ENCODE data around the gene CD79B. TPM values are rescaled to one million over a fixed set of nuclear protein-coding genes. Genes with fewer than 3 reads are reported as not detected.

The CD79B gene
- total and polyA plus RNA-seq, 2 of the 13 experiments (the other 11 are each of a cell fraction or from before 2014, with no cell fraction given): not detected

- in situ Hi-C loops (cut with HindIII; ENCODE audit: extremely low pct_ligation_motif_present, low pct_unique_long_range_greater_than_20kb) (no loop called here), intact Hi-C loops (cut with micrococcal nuclease; ENCODE audit: unreplicated experiment) (loop anchor here (2.0 to 10.0 kb wide), 4 partner anchors 32 to 216 kb away; partner anchors contain the start of gene ERN1)
- ChIA-PET POLR2A (interaction anchor here (2.2 kb wide), 1 partner anchor 28 kb away, joined by 10 read pairs; no protein-coding TSS in a partner anchor), CTCF (ENCODE audit: low intra/inter-chr PET ratio, low total read pairs) (interaction anchor here (1.6 to 2.6 kb wide), 2 partner anchors 28 to 72 kb away, joined by 25 to 27 read pairs; no protein-coding TSS in a partner anchor)
- Histone ChIP-seq H3K79me2 (ENCODE audit: insufficient read depth, low read length) (no peaks in the 10 kb centered on the region), H3K36me3 (replicated peaks in 1 of 2; ENCODE audit: control insufficient read depth in 1 of 2, insufficient read depth in 2 of 2, low read length in 2 of 2) (no peaks in the 10 kb centered on the region), H2AFZ (ENCODE audit: low read length) (no peak overlapping the region), H3K27ac (ENCODE audit: extremely low read length, insufficient read depth, low read length) (no peak overlapping the region), H3K9me3 (ENCODE audit: low read length) (no peaks in the 10 kb centered on the region), H3K4me3 (replicated peaks in 1 of 3; ENCODE audit: insufficient read depth in 1 of 3, low read depth in 2 of 3, low read length in 3 of 3) (no peak overlapping the region), H4K20me1 (ENCODE audit: insufficient read depth, low read length) (no peaks in the 10 kb centered on the region), H3K9ac (ENCODE audit: insufficient read depth, low read depth, low read length) (no peak overlapping the region), H3K27me3 (ENCODE audit: control insufficient read depth in 1 of 2, insufficient read depth in 2 of 2, low read length in 2 of 2) (peaks cover 1 to 32% of the 10 kb centered on the region in 2 experiments; a peak in 3 of 5 replicates), H3K4me2 (ENCODE audit: low read depth, low read length) (no peak overlapping the region), H3K4me1 (ENCODE audit: insufficient read depth, low read length) (peaks cover 16% of the 10 kb centered on the region)
- 25% methylated on average over 9 of the region's 10 CpGs for WGBS (ENCODE audit: low lambda C conversion rate)
- FAIRE-seq (no peak), DNase-seq (ENCODE audit: low spot score) (no peak), ATAC-seq (peak; percentile 70)
- no TSS peak for BruUV-seq (replicated peaks)
- no peak for TF ChIP-seq HHEX (CRISPR knock-in tag; IDR thresholded peaks at IDR 0.05)
- peak; percentile 34 for TF ChIP-seq STAG1 (CRISPR knock-in tag; IDR thresholded peaks at IDR 0.05)
- TF ChIP-seq CTCF (CRISPR knock-in tag; IDR thresholded peaks at IDR 0.05): peak; percentile 49
- no peak for TF ChIP-seq ZNF460 (CRISPR knock-in tag; IDR thresholded peaks at IDR 0.05; ENCODE audit: borderline replicate concordance)
- TF ChIP-seq ZNF788 (CRISPR knock-in tag; IDR thresholded peaks at IDR 0.05; ENCODE audit: borderline replicate concordance): 0 out of 2 replicates have a peak, but pooled peaks have one; percentile 8
- peak; percentile 60; the same call in 1 of the 2 replicates for TF ChIP-seq PRDM15 (CRISPR knock-in tag; IDR thresholded peaks at IDR 0.05)
Measured at GRCh38 chr17:63918305-63918704, 13.8 kb downstream of the CD79B start.
